Keratinocyte (primary cell): ENCODE measurements around the gene PTPRN2.

Experiments
- EZH2 ChIP-seq: IDR thresholded peaks from one replicate; pipeline ENCODE4 v1.6.1; 2012; ENCODE audit warnings: inconsistent platforms, mild to moderate bottlenecking, low read length, moderate library complexity
- TF ChIP-seq, protein P1 (sequence below), 3 experiments: IDR thresholded peaks in 1 of 3; conservative IDR thresholded peaks in 1 of 3; optimal IDR thresholded peaks in 1 of 3; 2 replicates in 2 of 3; 3 replicates in 1 of 3; pipeline versions ENCODE3 to v1.5.1; 2011; ENCODE audit warnings: low read length in 3 of 3, mild to moderate bottlenecking in 3 of 3, moderate library complexity in 2 of 3, control low read depth in 1 of 3, inconsistent platforms in 1 of 3; ENCODE audit not compliant: insufficient read depth in 2 of 3; ENCODE audit errors: extremely low read depth in 1 of 3

DNA sequence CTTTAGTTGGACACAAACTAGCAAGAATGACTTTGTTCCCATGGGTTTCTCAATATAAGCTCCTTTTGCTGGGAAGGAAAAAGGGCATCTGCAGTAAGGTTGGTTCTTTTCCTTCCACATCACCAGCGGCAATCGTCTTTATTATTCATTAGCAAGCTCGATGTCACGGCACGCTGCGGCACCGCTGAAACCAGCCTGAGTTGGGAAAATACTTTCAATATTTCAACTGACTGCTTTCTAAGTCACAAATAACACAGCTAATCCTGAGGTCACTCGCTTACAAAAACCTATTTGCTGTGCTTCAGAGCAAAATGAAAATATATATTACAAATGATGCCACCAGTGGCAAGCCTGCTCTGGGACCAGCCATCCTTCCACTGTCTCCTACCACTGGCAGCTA lies 665.0 kb downstream of the PTPRN2 start:
- TF ChIP-seq, protein P1, sequence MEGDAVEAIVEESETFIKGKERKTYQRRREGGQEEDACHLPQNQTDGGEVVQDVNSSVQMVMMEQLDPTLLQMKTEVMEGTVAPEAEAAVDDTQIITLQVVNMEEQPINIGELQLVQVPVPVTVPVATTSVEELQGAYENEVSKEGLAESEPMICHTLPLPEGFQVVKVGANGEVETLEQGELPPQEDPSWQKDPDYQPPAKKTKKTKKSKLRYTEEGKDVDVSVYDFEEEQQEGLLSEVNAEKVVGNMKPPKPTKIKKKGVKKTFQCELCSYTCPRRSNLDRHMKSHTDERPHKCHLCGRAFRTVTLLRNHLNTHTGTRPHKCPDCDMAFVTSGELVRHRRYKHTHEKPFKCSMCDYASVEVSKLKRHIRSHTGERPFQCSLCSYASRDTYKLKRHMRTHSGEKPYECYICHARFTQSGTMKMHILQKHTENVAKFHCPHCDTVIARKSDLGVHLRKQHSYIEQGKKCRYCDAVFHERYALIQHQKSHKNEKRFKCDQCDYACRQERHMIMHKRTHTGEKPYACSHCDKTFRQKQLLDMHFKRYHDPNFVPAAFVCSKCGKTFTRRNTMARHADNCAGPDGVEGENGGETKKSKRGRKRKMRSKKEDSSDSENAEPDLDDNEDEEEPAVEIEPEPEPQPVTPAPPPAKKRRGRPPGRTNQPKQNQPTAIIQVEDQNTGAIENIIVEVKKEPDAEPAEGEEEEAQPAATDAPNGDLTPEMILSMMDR (optimal IDR thresholded peaks at IDR 0.05 in 1 of 3, IDR thresholded peaks at IDR 0.05 in 1 of 3, conservative IDR thresholded peaks at IDR 0.05 in 1 of 3; ENCODE audit: extremely low read depth in 1 of 3, insufficient read depth in 2 of 3, low read length in 3 of 3), result no peak
- no peak for TF ChIP-seq EZH2
